T47D (cell line): ENCODE measurements around the gene PRKCA.

Experiments
- DNase-seq, 2 experiments: peaks; one replicate each; pipeline versions ENCODE4 v3.0.0 to v3.0.0-alpha.2; 2011 to 2012; ENCODE audit warnings: low read depth in 1 of 2, low spot score in 1 of 2
- JUND ChIP-seq: IDR thresholded peaks from 2 replicates; pipeline ENCODE4 v1.6.1; 2012; ENCODE audit warnings: low read depth
- in situ Hi-C: cut with HindIII; loops from 2 replicates; pipeline ENCODE4 v1.10.0; 2016; ENCODE audit warnings: low sequenced_read_pairs, low pct_unique_long_range_greater_than_20kb

PRKCA gene

GRCh38 chr17:66373944-66374817 is 71.8 kb downstream of the PRKCA start:
- in situ Hi-C loops, result no loop called here
- TF ChIP-seq JUND, result no peak
- DNase-seq, result no peak

- no peak for TF ChIP-seq JUND
- DNase-seq, result no peak
- in situ Hi-C loops, result no loop called here
Observed at GRCh38 chr17:66375121-66375520, 72.7 kb downstream of the PRKCA start.

DNA sequence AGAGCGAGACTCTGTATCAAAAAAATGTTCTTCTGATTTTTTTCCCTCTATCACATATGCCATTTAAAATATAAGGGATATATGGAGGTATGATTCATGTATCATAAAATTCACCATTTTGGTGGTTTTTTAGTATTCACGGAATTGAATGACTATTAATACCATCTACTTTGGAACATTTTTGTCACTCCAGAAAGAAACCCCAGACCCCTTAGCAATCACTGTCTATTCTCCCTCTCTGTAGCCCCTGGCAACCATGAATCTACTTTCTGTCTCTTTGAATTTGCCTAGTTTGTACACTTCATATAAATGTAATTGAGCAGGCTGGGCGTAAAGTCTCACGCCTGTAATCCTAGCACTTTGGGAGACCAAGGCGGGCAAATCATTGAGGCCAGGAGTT is 75.9 kb downstream of the PRKCA start:
- TF ChIP-seq JUND, result no peak
- no peak for DNase-seq
- in situ Hi-C loops, result no loop called here

DNA sequence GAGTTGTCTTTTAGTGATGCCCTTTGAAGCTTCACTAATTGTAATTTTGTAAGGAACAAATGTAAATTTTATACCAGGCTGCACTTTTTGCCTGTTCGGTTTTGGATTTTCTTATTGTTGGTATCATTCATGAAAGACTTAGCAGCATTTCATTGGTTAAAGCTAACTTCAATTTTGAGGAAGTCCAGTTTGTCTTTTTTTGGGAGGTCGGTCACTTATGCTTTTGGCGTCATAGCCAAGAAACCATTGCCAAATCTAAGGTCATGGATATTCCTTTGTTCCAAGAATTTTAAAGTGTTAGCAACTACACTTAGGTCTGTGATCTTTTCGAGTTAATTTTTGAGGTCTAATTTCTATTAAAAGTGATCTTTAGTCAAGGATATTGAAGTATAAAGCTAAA is 77.1 kb downstream of the PRKCA start:
- DNase-seq, result no peak
- in situ Hi-C loops, result no loop called here
- TF ChIP-seq JUND, result no peak

DNA sequence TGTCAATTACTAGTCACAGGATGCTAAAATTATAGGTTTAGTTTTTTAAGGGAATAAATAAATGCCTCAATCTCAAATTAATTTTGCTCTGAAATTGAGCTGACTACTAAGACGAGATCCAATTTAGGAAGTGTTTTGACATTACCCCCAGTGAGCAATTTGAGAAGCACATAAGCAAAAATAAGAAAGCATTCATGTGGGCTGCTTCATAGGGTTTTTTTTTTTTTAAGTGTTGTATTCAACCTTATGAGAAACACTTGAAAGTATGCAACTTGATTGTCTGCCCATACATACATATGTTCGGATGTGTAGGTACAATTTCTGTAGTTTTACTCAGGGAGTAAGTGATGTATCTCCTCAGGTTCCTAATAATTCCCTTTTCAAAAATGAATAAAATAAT is 77.6 kb downstream of the PRKCA start:
- DNase-seq, result no peak
- in situ Hi-C loops, result no loop called here
- TF ChIP-seq JUND, result no peak

DNA sequence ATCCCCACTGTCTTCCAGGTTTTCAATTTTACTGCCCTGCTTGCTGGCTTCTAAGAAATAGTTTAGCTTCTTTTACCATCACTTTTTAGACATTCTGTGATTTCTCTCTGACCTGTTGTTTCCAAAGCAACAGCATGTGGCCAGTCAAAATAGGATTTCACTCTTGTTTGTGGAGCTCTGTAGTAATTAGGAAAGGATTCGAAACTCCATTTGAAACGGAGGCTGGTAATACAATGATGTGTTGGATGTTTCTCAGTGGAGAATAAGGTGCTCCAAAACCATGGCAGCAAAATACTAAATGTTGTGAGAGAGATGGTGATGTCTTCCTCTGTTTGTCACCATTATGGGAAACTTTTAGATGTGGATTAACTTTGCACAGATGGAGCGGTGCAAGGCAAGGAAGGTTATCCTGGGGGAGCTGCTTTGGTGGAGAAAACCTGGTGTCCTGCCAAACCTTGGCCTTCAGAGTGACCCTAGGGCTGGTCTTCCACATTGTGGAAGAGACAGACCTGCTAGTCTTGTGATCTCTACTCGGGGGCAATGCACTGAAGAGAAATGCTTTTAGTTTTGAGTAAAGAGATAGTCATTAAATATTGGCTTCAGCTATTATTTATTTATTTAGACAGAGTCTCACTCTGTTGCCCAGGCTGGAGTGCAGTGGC is 79.4 kb downstream of the PRKCA start:
- in situ Hi-C loops, result no loop called here
- TF ChIP-seq JUND, result no peak
- DNase-seq, result no peak

GRCh38 chr17:66383333-66383732 is 80.9 kb downstream of the PRKCA start:
- in situ Hi-C loops, result no loop called here
- TF ChIP-seq JUND, result no peak
- no peak for DNase-seq

DNA sequence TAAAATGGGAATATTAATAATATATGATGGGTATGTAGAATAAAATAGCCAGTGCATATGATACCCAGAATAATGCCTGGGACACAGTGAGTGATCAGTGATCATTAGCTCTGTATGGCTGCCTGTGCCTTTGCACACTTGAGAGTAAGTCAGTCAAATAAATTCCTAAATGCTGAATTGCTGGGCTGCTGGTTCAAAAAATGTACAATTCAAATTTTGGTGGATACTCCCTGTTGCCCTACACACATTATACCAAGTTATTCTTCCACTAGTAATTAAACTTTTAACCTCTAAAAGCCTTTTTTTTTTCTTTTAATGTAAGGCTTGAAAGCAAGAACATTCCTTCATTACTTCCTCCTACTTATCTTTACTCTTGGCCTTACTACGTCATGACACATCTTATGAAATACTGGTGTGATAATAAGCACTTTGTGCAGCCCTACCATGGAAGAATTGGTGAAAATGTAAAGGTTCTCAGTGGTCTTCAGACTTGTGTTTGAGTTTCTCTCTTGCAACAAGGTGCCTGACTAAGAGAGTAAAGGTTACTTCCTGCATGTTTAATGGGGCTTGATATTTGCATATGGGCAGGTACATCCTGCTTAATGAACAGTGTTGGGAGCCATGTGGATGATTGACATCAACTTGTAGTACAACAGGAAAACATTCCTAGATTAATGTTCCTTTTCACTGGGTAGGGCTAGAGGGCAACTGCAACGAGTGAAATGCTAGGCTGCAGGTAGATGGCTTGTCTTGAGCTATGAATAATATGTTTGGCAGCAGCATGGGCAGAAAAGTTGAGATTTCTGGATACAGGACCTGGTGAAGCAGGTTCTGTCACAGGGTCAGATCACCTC is 84.3 kb downstream of the PRKCA start:
- in situ Hi-C loops, result no loop called here
- DNase-seq, result peak; percentile 33 to 65
- no peak for TF ChIP-seq JUND

DNA sequence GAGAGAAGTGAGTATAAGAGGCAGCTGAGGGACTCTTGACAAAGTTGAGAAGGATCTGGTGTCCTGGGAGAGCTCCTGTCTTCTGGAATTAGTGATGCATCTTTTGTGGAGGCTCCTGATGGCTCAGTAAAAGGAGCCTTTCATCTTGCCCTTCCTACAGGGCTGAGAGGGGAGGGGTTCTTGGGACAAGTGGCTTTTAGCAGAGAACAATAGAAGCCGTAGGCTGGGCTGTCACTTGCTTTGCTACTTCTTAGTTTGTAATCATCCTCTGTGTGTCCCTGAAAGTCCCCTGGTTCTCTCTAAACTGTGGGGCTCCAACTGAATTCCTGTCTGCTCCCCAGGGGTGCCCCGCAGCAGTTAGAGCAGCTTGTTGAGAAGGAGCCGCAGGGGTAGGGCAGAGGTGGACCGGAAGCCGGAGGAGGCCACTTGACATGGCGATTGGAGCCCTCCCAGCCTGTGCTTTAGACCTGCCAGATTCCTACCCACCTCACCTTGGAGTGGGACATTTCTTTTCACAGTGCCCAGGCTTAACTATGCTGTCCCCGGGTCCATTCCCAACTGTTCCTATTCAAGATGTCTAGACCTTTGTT is 85.1 kb downstream of the PRKCA start:
- DNase-seq, result no peak
- TF ChIP-seq JUND, result no peak
- in situ Hi-C loops, result no loop called here

DNA sequence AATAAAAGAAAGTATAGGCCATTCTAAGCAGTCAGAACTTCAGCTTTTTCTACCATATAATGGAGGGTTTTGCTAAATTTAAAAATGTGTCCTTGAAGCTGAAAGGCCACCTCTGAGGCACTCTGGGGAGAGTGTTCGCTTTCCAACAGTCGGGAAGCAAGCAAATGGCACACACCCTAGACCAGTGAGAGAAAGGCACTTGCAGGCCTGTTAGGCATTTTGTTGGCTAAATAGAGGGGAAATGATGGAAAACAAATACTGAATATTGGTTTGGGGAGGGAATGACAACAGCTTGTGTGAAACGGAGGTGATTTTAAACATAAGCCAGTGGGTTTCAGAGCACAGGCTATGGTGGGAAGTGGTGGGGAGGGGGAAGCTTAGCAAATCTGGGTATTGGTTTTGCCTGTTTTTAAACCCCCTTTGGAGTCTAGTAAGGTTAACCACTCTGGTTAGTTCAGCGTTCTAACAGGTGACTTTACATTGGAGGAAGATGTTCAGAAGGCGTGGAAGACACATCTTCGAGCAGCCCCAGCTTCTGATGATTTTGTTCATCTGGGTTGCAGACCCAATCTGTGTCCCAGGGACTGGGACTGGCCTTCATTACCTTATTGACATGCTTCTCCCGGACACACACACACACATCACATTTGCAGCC is 90.5 kb downstream of the PRKCA start:
- no peak for DNase-seq
- TF ChIP-seq JUND, result no peak
- in situ Hi-C loops, result no loop called here

GRCh38 chr17:66395961-66396360 is 93.5 kb downstream of the PRKCA start:
- no peak for TF ChIP-seq JUND
- in situ Hi-C loops, result no loop called here
- no peak for DNase-seq

GRCh38 chr17:66397486-66397885 is 95.1 kb downstream of the PRKCA start:
- TF ChIP-seq JUND, result no peak
- DNase-seq, result no peak
- in situ Hi-C loops, result no loop called here

GRCh38 chr17:66398059-66398458 is 95.6 kb downstream of the PRKCA start:
- DNase-seq, result no peak
- no peak for TF ChIP-seq JUND
- in situ Hi-C loops, result no loop called here
